K562 (cell line): ENCODE measurements around the gene GRIN2A. TPM values are rescaled to one million over a fixed set of nuclear protein-coding genes. Genes with fewer than 3 reads are reported as not detected.

ENCODE experiments used
- ATAC-seq: fragments of 200-7000 bp; cut with Tn5 transposase; 3 replicates; pipeline ENCODE4 v1.9.1; 2020; ENCODE audit warnings: moderate library complexity
- BruUV-seq: library from RNA; stranded (reverse); fragments of 400-500 nt; replicated peaks from 2 replicates; lab custom pipeline; 2021; lab: Mats Ljungman, UMichigan
- CTCF ChIA-PET: fragments of 300-600 bp; formaldehyde crosslinking; extraction: SDS; loops from one replicate; lab custom pipeline; 2021; ENCODE audit warnings: low intra/inter-chr PET ratio; lab: Yijun Ruan, JAX
- POLR2A ChIA-PET: fragments of 300-600, 350-650 bp; sonication (Branson Sonifier 250); formaldehyde crosslinking; extraction: SDS; loops from one replicate; lab custom pipeline; 2021; ENCODE audit warnings: antibody characterized with exemption, inconsistent platforms; lab: Yijun Ruan, JAX
- DNase-seq, 4 experiments: peaks; one replicate each; pipeline versions ENCODE4 v3.0.0 to v3.0.0-alpha.2; 2011 to 2018; ENCODE audit warnings: low spot score in 3 of 4, mixed read lengths in 3 of 4; ENCODE audit errors: extremely low read depth in 1 of 4
- FAIRE-seq: peaks from 2 replicates; lab custom pipeline; 2011; peaks lifted over from hg19 to GRCh38; lab: Jason Lieb, UNC
- H2AFZ ChIP-seq: 2 replicates; pipeline ENCODE4 v1.6.0; 2011; ENCODE audit warnings: low read depth, low read length, control low read depth, inconsistent platforms
- H3K27ac ChIP-seq: fragments of 200-600 bp; 3 replicates; pipeline ENCODE4 v1.8.0; 2011; ENCODE audit warnings: low read depth, mild to moderate bottlenecking, control low read depth, inconsistent platforms, low read length, moderate library complexity, mixed read lengths; ENCODE audit errors: extremely low read depth
- H3K27me3 ChIP-seq, 2 experiments: fragments of 300-600 bp in 1 of 2; 2 replicates in 1 of 2; 3 replicates in 1 of 2; pipeline versions ENCODE4 v1.6.0 to v1.8.0; 2011; ENCODE audit warnings: inconsistent platforms in 2 of 2, low read length in 2 of 2, mild to moderate bottlenecking in 1 of 2, mixed read lengths in 1 of 2, moderate library complexity in 1 of 2; ENCODE audit not compliant: control insufficient read depth in 2 of 2, insufficient read depth in 2 of 2
- H3K36me3 ChIP-seq: fragments of 300-600 bp; 3 replicates; pipeline ENCODE4 v1.8.0; 2011; ENCODE audit warnings: mild to moderate bottlenecking, low read length, inconsistent platforms; ENCODE audit not compliant: control insufficient read depth, insufficient read depth
- H3K4me1 ChIP-seq, 2 experiments: fragments of 200-600 bp in 1 of 2; replicated peaks in 1 of 2; 2 replicates in 1 of 2; 3 replicates in 1 of 2; pipeline versions ENCODE4 v1.5.1 to v1.8.0; 2011; ENCODE audit warnings: inconsistent platforms in 2 of 2, low read length in 2 of 2, mild to moderate bottlenecking in 1 of 2, mixed read lengths in 1 of 2, moderate library complexity in 1 of 2; ENCODE audit not compliant: control insufficient read depth in 2 of 2, insufficient read depth in 2 of 2
- H3K4me2 ChIP-seq: 2 replicates; pipeline ENCODE4 v1.6.1; 2011; ENCODE audit warnings: low read length, control low read depth, inconsistent platforms, mixed read lengths; ENCODE audit not compliant: insufficient read depth
- H3K4me3 ChIP-seq: fragments of 200-600 bp; sonication (generic), shearing (Covaris generic); 2 replicates; pipeline ENCODE4 v1.5.1; 2016; ENCODE audit warnings: control low read depth, inconsistent platforms
- H3K79me2 ChIP-seq: fragments of 200-600 bp; 3 replicates; pipeline ENCODE4 v1.8.0; 2011; ENCODE audit warnings: low read length, inconsistent platforms; ENCODE audit not compliant: control insufficient read depth, insufficient read depth
- H3K9ac ChIP-seq, 2 experiments: 2 replicates each; pipeline versions ENCODE4 v1.6.0 to v1.6.1; 2011; ENCODE audit warnings: low read depth in 2 of 2, low read length in 2 of 2, control low read depth in 1 of 2, inconsistent platforms in 1 of 2, mild to moderate bottlenecking in 1 of 2, mixed read lengths in 1 of 2; ENCODE audit not compliant: insufficient read depth in 1 of 2
- H3K9me1 ChIP-seq: one replicate; pipeline ENCODE4 v1.6.0; 2011; ENCODE audit warnings: inconsistent platforms, mild to moderate bottlenecking, low read length, moderate library complexity; ENCODE audit not compliant: control insufficient read depth, insufficient read depth
- H3K9me3 ChIP-seq: replicated peaks from 2 replicates; pipeline ENCODE4 v1.5.1; 2011; ENCODE audit warnings: low read depth, low read length, inconsistent platforms; ENCODE audit not compliant: control insufficient read depth, insufficient read depth
- H4K20me1 ChIP-seq: replicated peaks from 2 replicates; pipeline ENCODE4 v1.6.1; 2011; ENCODE audit warnings: low read length, inconsistent platforms, mixed read lengths; ENCODE audit not compliant: control insufficient read depth, insufficient read depth
- ARID2 ChIP-seq: fragments of 450-650 bp; IDR thresholded peaks from 2 replicates; pipeline ENCODE4 v1.6.1; 2017; ENCODE audit warnings: antibody characterized with exemption, mild to moderate bottlenecking
- CREM ChIP-seq: IDR thresholded peaks from 2 replicates; pipeline ENCODE4 v1.6.1; 2014; ENCODE audit warnings: antibody characterized with exemption, low read depth
- FOSL1 ChIP-seq: fragments of 200-800 bp; sonication (Bioruptor generic); conservative IDR thresholded peaks from 2 replicates; pipeline ENCODE4 v1.6.1; 2016; ENCODE audit warnings: missing genetic modification characterization, missing compliant biosample characterization
- FOXA1 ChIP-seq: fragments of 450-650 bp; IDR thresholded peaks from 2 replicates; pipeline ENCODE4 v1.6.1; 2016; ENCODE audit warnings: mild to moderate bottlenecking, borderline replicate concordance
- HDAC2 ChIP-seq: fragments of 450-650 bp; IDR thresholded peaks from 2 replicates; pipeline ENCODE4 v1.6.1; 2016; ENCODE audit warnings: mild to moderate bottlenecking
- JUND ChIP-seq, 2 experiments: IDR thresholded peaks; 2 replicates in 1 of 2; 3 replicates in 1 of 2; pipeline ENCODE4 v1.6.1; 2011; ENCODE audit warnings: borderline replicate concordance in 2 of 2, low read depth in 2 of 2, low read length in 2 of 2, improper control_type of control experiment in 1 of 2, missing biosample characterization in 1 of 2, missing genetic modification characterization in 1 of 2, missing genetic modification reagents in 1 of 2
- MYC ChIP-seq, 2 experiments: fragments of 250-450 bp in 1 of 2; sonication (Bioruptor Pico) in 1 of 2; IDR thresholded peaks; 2 replicates each; pipeline versions ENCODE4 v1.5.1 to v1.6.1; 2012 to 2021; ENCODE audit warnings: low read depth in 2 of 2, borderline replicate concordance in 1 of 2, improper control_type of control experiment in 1 of 2, low read length in 1 of 2, mild to moderate bottlenecking in 1 of 2, moderate library complexity in 1 of 2
- PML ChIP-seq: IDR thresholded peaks from 2 replicates; pipeline ENCODE4 v1.6.1; 2012; ENCODE audit warnings: low read length, inconsistent platforms
- ZNF592 ChIP-seq: fragments of 450-650 bp; IDR thresholded peaks from 2 replicates; pipeline ENCODE4 v1.6.1; 2017; ENCODE audit warnings: antibody characterized with exemption, mild to moderate bottlenecking
- WGBS: fragments of 100-300 bp; shearing (Covaris generic); methylation state at CpG from one replicate; pipeline ENCODE4 v1.1.6; 2016; ENCODE audit warnings: low coverage, mixed read lengths; ENCODE audit not compliant: insufficient coverage; ENCODE audit errors: missing lambda C conversion rate; 5-methylcytosine and 5-hydroxymethylcytosine counted together
- in situ Hi-C: fragments of 300-500 bp; cut with MboI; formaldehyde crosslinking; loops from 4 replicates; pipeline ENCODE4 v1.15.0; 2018; ENCODE audit warnings: inconsistent platforms, mixed read lengths
- intact Hi-C: fragments of 100-400 bp; cut with micrococcal nuclease; formaldehyde crosslinking; loops from 2 replicates; pipeline ENCODE4 v1.14.2; 2022
- polyA plus RNA-seq, 8 experiments: library from polyadenylated mRNA; depleted of rRNA in 4 of 8; stranded (reverse) in 5 of 8; unstranded in 3 of 8; fragments of >200 nt; fragmentation: Nextera tagmentation in 2 of 8; fragmentation: Illumina TruSeq in 1 of 8; extraction: Ambion mirVana in 2 of 8; extraction: Trizol in 1 of 8; gene quantifications; 2 replicates each; pipeline versions ENCODE4 v1.2.1 to v1.2.3, GENCODE V29; 2011 to 2014; ENCODE audit warnings: inconsistent platforms in 1 of 8, missing spikeins in 1 of 8
- total RNA-seq, 7 experiments: library from RNA; depleted of rRNA in 6 of 7; stranded (reverse); fragments of >200 nt in 6 of 7; fragmentation: Illumina TruSeq in 2 of 7; extraction: Trizol in 2 of 7; gene quantifications; 2 replicates each; pipeline versions ENCODE4 v1.2.1 to v1.2.3, GENCODE V29; 2011 to 2021; ENCODE audit warnings: low replicate concordance in 1 of 7

Gene GRIN2A
- total and polyA plus RNA-seq, 9 of the 15 experiments (the other 6 are each of a cell fraction or from before 2014, with no cell fraction given), result not detected

DNA sequence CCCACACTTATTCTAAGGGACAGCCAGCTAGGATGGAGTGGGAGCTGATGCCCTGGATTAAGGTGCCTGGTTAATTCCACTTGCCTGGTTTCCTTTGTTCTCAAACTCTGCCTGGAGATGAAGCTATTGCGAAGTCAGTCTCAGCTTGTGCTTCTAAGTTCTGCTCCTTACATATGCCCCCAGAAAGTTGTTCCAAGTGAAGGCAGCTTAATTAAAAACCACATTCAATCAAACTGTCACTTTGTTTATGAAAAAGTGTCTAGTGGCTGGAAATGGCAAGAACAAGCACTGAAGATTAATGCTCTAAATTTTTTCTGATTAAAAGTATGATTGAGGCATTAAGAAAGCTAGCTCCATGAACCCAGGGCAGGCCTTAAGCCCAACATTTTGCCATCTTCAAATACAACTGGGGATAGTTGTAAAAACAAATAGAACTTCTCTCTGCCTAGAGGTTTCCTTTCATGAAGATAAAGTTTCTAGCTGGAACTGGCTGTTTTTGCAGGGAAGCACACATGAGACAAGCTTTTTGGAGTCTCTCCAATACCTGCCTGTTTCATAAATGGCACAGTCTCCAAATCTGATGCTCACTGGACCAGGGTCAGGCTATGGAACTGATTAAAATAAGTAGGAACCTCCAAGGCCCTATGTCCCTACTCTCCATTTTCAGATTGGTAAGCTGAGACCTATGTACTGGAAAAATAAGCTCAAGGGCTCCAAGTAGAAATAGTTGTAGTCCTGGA, 100.9 kb downstream of the GRIN2A start:
- ATAC-seq (no peak), FAIRE-seq (no peak), DNase-seq (no peak)
- no peaks in the 10 kb centered on the region for H3K4me1 ChIP-seq
- no peaks in the 10 kb centered on the region for H3K9me3 ChIP-seq
- H3K9me1 ChIP-seq, result no peaks in the 10 kb centered on the region
- no peaks in the 10 kb centered on the region for H3K79me2 ChIP-seq
- in situ Hi-C loops, result no loop called here
- no peak overlapping the region for H2AFZ ChIP-seq
- CTCF ChIA-PET, result no interaction called here
- H3K27me3 ChIP-seq, result no peaks in the 10 kb centered on the region
- no peak overlapping the region for H3K4me3 ChIP-seq
- TF ChIP-seq FOXA1 (no peak), CREM (no peak)
- POLR2A ChIA-PET, result interaction anchor here (0.7 kb wide), 1 partner anchor 167 kb away, joined by 3 read pairs; no protein-coding TSS in a partner anchor
- no TSS peak for BruUV-seq
- WGBS, result 0% methylated on average over 1 of the region's 1 CpG
- H4K20me1 ChIP-seq, result no peaks in the 10 kb centered on the region
- no peaks in the 10 kb centered on the region for H3K36me3 ChIP-seq
- intact Hi-C loops, result no loop called here
- H3K9ac ChIP-seq, result no peak overlapping the region
- H3K27ac ChIP-seq, result no peak overlapping the region
- no peak overlapping the region for H3K4me2 ChIP-seq

GRCh38 chr16:10080051-10080772, 102.0 kb downstream of the GRIN2A start:
- H3K36me3 ChIP-seq, result no peaks in the 10 kb centered on the region
- DNase-seq (peak in 2 of 4 experiments; percentile 12 to 14), FAIRE-seq (no peak), ATAC-seq (no peak)
- no peak overlapping the region for H3K4me3 ChIP-seq
- H3K4me1 ChIP-seq, result no peaks in the 10 kb centered on the region
- no peaks in the 10 kb centered on the region for H3K27me3 ChIP-seq
- no peak overlapping the region for H3K4me2 ChIP-seq
- H3K27ac ChIP-seq, result no peak overlapping the region
- no peaks in the 10 kb centered on the region for H4K20me1 ChIP-seq
- BruUV-seq, result no TSS peak
- intact Hi-C loops (no loop called here), in situ Hi-C loops (no loop called here)
- H2AFZ ChIP-seq, result no peak overlapping the region
- CTCF ChIA-PET, result no interaction called here
- no peak overlapping the region for H3K9ac ChIP-seq
- no peaks in the 10 kb centered on the region for H3K9me3 ChIP-seq
- POLR2A ChIA-PET, result no interaction called here
- no peaks in the 10 kb centered on the region for H3K79me2 ChIP-seq
- 0% methylated on average over 9 of the region's 9 CpGs for WGBS
- H3K9me1 ChIP-seq, result no peaks in the 10 kb centered on the region
- TF ChIP-seq PML (no peak), MYC (IDR thresholded peaks at IDR 0.05; ENCODE audit: low read depth, low read length) (no peak), MYC (CRISPR knock-in tag; IDR thresholded peaks at IDR 0.05; ENCODE audit: borderline replicate concordance, low read depth) (no peak), JUND (IDR thresholded peaks at IDR 0.05; ENCODE audit: borderline replicate concordance, low read depth, low read length) (peak; percentile 51; the same call in 1 of the 2 replicates), JUND (tag; IDR thresholded peaks at IDR 0.05; ENCODE audit: borderline replicate concordance, low read depth, low read length) (peak; percentile 60; the same call in 1 of the 3 replicates), ARID2 (no peak), ZNF592 (no peak), HDAC2 (no peak), FOSL1 (tag) (peak; percentile 85)
